Right lobe of liver (tissue), 4 donors: ENCODE data around the gene WDR54.

ENCODE experiments used
- CTCF ChIP-seq, 4 donors: fragments of 200-600 bp in 3 of 4; fragments of 450-650 bp in 1 of 4; IDR thresholded peaks; one replicate each; pipeline versions ENCODE4 v1.5.1 to v1.8.0; 2016 to 2022; ENCODE audit warnings: antibody characterized with exemption in 4 of 4, mild to moderate bottlenecking in 2 of 4
- POLR2A ChIP-seq: fragments of 450-650 bp; IDR thresholded peaks from one replicate; pipeline ENCODE4 v1.6.1; 2017; ENCODE audit warnings: antibody characterized with exemption, mild to moderate bottlenecking
- donor health status: DM: no; HTN: no; CAD: no.
- donor health status: DM: no; HTN: no; CAD: no.
- donor health status: DM: no; HTN: yes; CAD: no.

- TF ChIP-seq CTCF (IDR thresholded peaks at IDR 0.05) (no peak), POLR2A (no peak)
Measured at GRCh38 chr2:74464406-74464805, 42.9 kb downstream of the WDR54 start.
